ENCODE measurements around the gene TRIM72. TPM values are rescaled to one million over a fixed set of nuclear protein-coding genes. Genes with fewer than 3 reads are reported as not detected.
"Not testable (repeated sequence)": the region's sequence is repeated elsewhere in the genome, so short reads cannot be mapped to it uniquely, and the experiment has no call there.

TRIM72 gene
- total RNA-seq, 1 donor from 2014 or later = not detected

DNA sequence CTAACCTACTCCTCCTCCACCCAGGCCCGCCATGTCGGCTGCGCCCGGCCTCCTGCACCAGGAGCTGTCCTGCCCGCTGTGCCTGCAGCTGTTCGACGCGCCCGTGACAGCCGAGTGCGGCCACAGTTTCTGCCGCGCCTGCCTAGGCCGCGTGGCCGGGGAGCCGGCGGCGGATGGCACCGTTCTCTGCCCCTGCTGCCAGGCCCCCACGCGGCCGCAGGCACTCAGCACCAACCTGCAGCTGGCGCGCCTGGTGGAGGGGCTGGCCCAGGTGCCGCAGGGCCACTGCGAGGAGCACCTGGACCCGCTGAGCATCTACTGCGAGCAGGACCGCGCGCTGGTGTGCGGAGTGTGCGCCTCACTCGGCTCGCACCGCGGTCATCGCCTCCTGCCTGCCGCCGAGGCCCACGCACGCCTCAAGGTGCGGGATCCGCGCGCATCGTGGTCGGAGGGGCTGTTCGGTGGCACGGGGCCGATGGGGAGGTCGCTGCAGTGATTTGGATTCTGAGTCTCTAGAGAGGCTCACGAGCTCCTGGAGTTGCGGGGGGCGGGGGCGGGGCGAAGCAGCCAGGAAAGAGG lies 878 bp downstream of the TRIM72 start:
- no peak for DNase-seq (ENCODE audit: low read depth, low spot score)

DNA sequence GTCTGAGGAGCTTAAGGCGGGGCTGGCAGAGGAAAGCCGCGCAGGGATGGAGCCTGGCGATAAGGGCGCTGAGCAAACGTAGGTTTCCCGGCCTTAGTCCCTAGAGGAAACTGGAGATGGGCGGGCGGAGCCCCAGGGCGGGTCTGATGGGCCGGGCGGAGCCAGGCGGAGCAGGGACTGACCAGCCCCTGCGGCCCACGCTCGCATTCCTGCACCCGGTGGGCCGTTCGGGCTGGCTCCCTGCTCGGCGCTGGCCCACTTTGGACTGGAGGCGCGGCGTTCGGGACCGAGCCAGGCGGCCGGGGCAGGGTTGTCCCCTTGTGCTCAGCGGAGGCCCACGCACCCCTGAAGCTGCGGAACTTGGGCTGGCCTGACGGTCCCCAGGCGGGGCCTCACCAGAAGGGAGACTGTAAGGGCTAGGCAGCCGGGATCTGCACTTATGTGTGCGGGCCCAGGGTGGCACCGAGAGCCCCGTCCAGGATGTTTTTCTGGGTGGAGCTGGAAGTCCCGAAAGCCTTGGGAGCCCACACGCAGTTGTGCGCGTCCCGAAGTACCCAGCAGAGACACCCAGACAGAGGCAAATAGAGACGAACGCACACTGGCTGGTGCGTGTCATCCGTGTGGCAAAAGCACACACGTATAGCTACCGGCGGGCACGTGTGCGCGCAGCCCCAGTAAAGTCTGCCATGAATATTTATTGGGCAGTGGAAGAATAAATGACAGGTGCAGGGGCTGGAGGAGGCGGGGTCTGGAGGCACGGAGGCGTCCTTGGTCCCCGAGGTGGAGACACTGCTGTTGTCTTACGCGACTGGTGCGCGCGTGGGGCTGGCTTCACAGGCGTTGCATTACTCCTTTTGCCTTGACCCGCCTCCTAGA lies 1.6 kb downstream of the TRIM72 start:
- no peak for DNase-seq (ENCODE audit: low read depth, low spot score)

DNA sequence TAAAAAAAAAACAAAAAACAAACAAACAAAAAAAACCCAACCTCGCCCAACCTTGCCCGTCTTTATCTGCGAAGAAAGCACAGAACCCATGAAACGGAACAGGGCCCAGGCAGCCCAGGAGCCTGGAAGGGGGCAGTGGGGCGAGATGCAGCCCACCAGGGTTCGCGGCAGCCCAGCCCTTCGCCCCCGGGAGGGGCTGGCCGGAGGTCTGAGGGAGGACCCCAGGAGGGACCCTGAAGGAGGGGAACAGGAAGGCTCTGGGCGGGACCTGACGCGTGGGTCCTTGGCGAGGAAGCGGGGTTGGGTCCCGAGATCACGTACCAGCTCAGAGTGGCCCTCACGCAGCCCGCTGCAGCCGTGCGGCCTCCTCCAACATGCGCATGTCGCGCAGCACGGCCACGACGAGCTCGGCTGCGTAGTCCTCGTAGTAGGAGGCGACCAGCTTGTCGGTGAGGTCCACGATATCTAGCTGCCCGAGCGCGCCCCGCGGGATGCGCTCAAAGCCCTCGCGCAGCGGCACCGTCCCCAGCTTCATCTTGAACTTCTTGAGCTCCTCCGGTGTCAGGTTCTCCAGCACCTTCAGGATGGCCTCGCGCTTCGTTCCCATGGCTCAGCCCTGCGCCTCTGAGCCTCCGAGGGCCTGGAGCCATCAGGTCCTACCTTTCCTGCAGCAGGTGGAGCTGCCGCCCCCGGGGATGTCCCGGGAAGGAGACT lies 2.7 kb downstream of the TRIM72 start, which contains the start of gene PYDC1:
TSS of gene PYDC1 (minus strand) at position 714 of the 714 bp plus-strand sequence. CDS start at position 607, 107 bp downstream.
- DNase-seq (ENCODE audit: low read depth, low spot score) = no peak

DNA sequence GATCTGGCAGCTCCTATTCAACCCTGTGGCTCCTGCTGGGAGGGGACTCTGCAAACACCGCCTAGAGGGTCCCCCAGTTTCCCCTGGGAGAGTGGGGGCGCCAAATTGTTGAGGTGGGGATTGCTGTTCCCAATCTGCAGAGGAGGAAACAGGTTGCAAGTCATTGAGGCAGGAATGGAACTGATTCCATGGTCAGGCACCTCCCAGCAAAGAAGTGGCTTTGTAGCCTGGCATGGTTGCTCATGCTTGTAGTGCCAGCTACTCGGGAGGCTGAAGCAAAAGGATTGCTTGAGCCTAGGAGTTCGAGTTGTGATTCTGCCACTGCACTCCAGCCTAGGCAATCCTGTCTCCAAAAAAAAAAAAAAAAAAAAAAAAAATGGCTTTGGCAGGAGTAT lies 3.2 kb downstream of the TRIM72 start:
- no peak for DNase-seq (ENCODE audit: low read depth, low spot score)

- DNase-seq (ENCODE audit: low read depth, low spot score) = no peak
Measured at GRCh38 chr16:31219154-31219741, 5.3 kb downstream of the TRIM72 start.

DNA sequence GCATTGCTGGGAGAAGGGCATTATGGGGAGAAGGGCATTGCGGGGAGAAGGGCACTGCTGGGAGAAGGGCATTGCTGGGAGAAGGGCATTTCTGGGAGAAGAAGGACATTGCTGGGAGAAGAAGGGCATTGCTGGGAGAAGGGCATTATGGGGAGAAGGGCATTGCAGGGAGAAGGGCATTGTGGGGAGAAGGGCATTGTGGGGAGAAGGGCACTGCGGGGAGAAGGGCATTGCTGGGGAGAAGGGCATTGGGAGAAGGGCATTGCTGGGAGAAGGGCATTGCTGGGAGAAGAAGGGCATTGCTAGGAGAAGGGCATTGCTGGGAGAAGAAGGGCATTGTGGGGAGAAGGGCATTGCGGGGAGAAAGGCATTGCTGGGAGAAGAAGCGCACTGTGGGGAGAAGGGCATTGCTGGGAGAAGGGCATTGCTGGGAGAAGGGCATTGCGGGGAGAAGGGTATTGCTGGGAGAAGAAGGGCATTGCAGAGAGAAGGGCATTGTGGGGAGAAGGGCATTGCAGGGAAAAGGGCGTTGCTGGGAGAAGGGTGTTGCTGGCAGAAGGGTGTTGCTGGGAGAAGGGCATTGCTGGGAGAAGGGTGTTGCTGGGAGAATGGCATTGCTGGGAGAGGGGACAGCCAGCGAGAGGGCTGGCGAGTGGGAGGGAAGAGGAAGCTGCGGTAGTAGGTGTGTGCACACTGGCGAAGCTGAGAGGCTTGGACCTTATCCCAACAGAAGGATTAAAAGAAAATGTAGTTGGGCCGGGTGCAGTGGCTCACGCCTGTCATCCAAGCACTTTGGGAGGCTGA lies 7.6 kb downstream of the TRIM72 start:
- DNase-seq (ENCODE audit: low read depth, low spot score) = no peak

DNA sequence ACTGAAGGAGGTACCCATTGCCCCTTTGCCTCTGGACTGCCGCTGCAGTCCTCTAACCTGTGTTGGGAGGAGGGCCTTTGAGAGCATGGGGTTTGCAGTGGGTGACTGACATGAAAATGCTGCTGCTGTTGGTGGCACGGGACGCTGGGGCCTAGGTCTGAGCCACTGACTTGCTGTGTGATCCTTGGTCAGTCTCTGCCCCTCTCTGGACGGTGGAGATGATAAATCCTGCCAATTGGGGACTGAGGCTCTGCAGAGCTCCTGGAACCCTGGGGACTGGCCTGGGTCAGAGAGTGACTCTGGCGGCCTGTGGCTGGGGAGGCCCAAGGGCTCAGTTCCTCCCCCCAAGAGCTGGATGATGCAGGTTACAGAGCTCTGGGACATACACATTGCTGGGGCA lies 9.1 kb downstream of the TRIM72 start:
- DNase-seq (ENCODE audit: low read depth, low spot score) = no peak

DNA sequence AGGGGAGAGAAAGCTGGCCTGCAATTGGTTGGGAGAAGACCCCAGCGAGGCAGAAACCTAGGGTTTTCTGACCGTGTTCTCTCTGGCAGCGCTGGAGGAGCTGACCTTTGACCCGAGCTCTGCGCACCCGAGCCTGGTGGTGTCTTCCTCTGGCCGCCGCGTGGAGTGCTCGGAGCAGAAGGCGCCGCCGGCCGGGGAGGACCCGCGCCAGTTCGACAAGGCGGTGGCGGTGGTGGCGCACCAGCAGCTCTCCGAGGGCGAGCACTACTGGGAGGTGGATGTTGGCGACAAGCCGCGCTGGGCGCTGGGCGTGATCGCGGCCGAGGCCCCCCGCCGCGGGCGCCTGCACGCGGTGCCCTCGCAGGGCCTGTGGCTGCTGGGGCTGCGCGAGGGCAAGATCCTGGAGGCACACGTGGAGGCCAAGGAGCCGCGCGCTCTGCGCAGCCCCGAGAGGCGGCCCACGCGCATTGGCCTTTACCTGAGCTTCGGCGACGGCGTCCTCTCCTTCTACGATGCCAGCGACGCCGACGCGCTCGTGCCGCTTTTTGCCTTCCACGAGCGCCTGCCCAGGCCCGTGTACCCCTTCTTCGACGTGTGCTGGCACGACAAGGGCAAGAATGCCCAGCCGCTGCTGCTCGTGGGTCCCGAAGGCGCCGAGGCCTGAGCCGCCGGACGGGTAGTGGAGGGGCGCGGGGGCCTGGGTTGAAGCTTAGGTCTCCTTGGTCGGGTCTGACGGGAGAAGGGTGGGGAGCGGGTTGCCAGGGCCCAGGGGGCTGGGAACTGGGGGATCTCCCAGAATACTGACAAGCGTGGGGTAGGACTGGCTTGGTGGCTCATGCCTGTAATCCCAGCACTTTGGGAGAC lies 10.4 kb downstream of the TRIM72 start:
- no peak for DNase-seq (ENCODE audit: low read depth, low spot score)

DNA sequence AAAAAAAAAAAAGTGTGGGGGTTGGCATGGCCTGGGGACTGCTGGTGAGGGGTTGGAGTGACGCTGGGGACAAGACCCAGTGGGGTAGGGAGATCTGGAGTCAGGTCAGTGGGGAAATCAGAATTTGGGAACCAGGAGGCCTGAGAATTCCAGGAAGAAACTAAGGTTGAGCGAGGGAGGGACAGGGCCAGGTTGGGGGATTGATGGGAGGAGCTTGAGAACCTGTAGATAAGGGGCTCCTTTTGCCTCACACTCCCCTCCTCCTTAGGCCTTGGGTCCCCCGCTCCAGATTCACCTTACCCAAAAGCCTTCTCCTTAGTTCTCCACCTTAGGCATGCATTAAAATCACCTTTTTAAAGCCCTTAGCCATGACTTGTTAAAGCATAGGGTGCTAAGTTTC lies 11.3 kb downstream of the TRIM72 start:
- DNase-seq (ENCODE audit: low read depth, low spot score) = no peak

GRCh38 chr16:31228206-31228605 lies 14.3 kb downstream of the TRIM72 start:
- DNase-seq (ENCODE audit: low read depth, low spot score) = no peak

DNA sequence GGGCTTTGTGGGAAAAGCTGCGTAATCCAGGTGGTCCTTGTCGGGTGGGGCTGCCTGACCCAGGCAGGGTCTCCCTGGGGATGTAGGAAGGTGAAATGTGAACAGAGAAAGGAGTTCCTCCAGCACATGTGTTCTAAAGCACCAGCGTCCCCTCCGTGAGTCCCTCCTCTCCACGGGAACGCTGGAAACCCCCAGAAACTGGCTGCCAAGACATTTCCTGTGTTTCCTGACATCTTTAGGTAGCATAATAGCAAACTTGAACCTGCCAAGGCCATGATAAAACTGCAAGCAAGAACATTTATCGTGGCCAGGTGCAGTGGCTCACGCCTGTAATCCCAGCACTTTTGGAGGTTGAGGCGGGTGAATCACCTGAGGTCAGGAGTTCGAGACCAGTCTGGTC lies 15.6 kb downstream of the TRIM72 start:
- DNase-seq (ENCODE audit: low read depth, low spot score) = no peak

GRCh38 chr16:31238041-31238440 lies 24.1 kb downstream of the TRIM72 start:
- no peak for DNase-seq (ENCODE audit: low read depth, low spot score)

- no peak for DNase-seq (ENCODE audit: low read depth, low spot score)
Measured at GRCh38 chr16:31242206-31242605, 28.3 kb downstream of the TRIM72 start.

DNA sequence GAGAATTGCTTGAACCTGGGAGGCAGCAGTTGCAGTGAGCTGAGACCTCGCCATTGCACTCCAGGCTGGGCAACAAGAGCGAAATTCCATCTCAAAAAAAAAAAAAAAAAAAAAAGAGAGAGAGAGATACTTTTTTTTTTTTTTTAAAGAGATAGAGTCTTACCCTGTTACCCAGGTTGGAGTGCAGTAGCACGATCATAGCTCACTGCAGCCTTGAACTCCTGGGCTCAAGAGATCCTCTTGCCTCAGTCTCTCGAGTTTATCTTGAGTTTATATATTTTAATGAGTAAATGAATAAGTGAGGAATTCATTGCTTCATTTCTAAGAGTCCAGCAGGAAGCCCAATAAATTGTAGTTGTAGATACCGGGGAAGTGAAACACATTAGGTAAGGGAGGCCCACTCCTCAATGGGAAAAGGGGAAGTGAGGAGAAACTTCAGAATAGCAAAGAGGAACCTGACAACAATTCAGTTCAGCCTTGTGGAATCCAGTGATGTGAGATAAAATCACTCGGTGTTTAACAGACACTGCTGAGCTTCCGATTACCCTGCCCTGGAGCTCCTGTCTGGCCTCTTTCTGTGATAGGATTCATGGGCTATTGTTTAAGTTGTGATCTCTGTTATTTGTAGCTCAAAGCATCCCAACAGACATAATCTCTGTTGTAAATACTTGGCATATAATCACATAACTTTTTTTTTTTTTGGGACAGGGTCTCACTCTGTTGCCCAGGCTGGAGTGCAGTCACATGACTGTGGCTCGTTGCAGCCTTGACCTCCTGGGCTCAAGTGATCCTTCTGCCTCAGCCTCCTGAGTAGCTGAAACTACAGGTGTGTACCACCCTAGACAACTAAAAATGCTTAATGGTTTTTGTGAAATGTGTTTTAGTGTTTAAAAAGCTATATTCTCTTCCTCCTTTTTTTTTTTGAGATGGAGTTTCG lies 30.1 kb downstream of the TRIM72 start:
- no peak for DNase-seq (ENCODE audit: low read depth, low spot score)

GRCh38 chr16:31245598-31245997 lies 31.7 kb downstream of the TRIM72 start:
- DNase-seq (ENCODE audit: low read depth, low spot score) = not testable (repeated sequence)

DNA sequence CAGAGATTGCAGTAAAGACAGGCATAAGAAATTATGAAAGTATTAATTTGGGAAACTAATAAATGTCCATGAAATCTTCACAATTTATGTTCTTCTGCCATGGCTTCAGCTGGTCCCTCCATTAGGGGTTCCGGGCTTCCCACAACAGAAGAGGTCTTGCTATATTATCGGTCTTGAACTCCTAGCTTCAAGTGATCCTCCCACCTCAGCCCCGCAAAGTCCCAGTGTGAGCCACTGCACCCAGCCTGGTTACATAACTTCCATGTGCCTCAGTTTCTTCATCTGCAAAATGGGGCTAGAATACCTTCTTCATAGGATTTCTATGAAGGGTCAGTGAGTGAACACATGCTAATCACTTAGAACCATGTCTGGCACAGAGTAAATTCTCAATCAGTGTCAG lies 32.4 kb downstream of the TRIM72 start:
- no peak for DNase-seq (ENCODE audit: low read depth, low spot score)

- DNase-seq (ENCODE audit: low read depth, low spot score) = no peak
Measured at GRCh38 chr16:31248344-31248743, 34.4 kb downstream of the TRIM72 start.

DNA sequence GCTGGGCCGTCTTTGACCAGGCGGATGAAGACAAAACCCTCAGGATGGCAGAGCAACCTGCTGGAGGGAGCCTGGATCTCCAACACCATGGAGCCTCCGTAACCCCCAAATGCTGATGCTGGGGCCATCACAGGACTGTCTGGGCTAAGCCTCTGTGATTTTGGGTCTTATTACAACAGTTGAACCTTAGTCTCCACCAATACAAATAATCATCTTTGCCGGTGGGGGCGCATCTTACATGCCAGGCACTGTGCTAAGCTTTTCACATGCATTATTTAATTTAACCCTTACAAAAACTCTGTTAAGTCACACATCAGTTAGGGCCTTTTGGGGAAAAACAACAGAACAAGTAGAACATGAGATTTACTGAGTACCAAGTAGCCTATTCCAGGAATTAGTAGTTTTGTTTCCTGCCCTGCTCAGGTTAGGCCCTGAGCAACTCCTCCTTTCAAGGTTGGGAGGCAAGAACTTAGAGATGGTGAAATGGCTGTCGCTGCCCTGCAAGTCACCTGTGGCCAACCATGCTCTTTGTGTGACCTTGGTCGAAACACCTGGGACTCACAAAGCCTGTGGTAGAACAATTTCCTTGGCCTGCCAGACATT lies 37.0 kb downstream of the TRIM72 start:
- DNase-seq (ENCODE audit: low read depth, low spot score) = no peak

DNA sequence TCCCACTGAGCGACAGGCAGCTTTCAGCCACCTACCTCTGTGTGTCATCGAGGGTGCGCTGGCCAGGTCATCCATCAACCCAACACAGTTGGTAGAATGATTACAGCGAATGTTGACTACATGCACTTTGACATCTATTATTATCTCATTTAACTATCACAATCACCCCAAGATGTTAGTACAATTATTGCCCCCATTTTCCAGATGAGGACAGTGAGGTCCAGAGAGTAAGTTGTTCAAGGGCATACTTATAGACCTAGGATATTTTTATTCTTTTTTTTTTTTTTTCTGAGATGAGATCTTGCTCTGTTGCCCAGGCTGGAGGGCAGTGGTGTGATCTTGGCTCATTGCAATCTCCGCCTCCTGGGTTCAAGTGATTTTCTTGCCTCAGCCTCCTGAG lies 37.5 kb downstream of the TRIM72 start:
- DNase-seq (ENCODE audit: low read depth, low spot score) = no peak

Data from pulmonary artery endothelial cell (primary cell).